Uterus (tissue), 4 donors: ENCODE measurements around the gene POLRMT. TPM values are rescaled to one million over a fixed set of nuclear protein-coding genes. Genes with fewer than 3 reads are reported as not detected.

Experiments used
- DNase-seq, 2 donors: peaks; one replicate each; pipeline ENCODE4 v3.0.0-alpha.2; 2019 to 2020
- H3K27ac ChIP-seq, 2 donors: fragments of 200-600 bp; sonication (generic); 1 replicate in 1 of 2; 2 replicates in 1 of 2; pipeline ENCODE4 v1.5.1; 2016 to 2018
- H3K27me3 ChIP-seq, 2 donors: fragments of 200-600 bp; sonication (generic); one replicate each; pipeline ENCODE4 v1.5.1; 2018 to 2019; ENCODE audit warnings: control low read depth in 1 of 2
- H3K36me3 ChIP-seq, 2 donors: fragments of 200-600 bp; sonication (generic); one replicate each; pipeline ENCODE4 v1.5.1; 2019; ENCODE audit warnings: control low read depth in 1 of 2
- H3K4me1 ChIP-seq, 2 donors: fragments of 200-600 bp; sonication (generic); one replicate each; pipeline ENCODE4 v1.5.1; 2018 to 2019; ENCODE audit warnings: control low read depth in 1 of 2
- H3K4me3 ChIP-seq, 2 donors: fragments of 200-600 bp; sonication (generic); 1 replicate in 1 of 2; 2 replicates in 1 of 2; pipeline ENCODE4 v1.5.1; 2018 to 2019; ENCODE audit warnings: mild to moderate bottlenecking in 1 of 2
- H3K9me3 ChIP-seq, 2 donors: fragments of 200-600 bp; sonication (generic); one replicate each; pipeline ENCODE4 v1.5.1; 2019; ENCODE audit warnings: control low read depth in 1 of 2
- CTCF ChIP-seq, 4 experiments: fragments of 200-600 bp in 2 of 4; fragments of 450-650 bp in 2 of 4; sonication (generic) in 2 of 4; IDR thresholded peaks; one replicate each; pipeline ENCODE4 v1.5.1; 2016 to 2019; ENCODE audit warnings: antibody characterized with exemption in 4 of 4, mild to moderate bottlenecking in 2 of 4, moderate library complexity in 1 of 4
- POLR2A ChIP-seq, 2 donors: fragments of 450-650 bp; IDR thresholded peaks; one replicate each; pipeline ENCODE4 v1.6.1; 2016; ENCODE audit warnings: antibody characterized with exemption in 2 of 2, mild to moderate bottlenecking in 1 of 2, moderate library complexity in 1 of 2
- intact Hi-C: fragments of 100-400 bp; cut with DNase I; formaldehyde crosslinking; loops from one replicate; pipeline ENCODE4 v1.15.1; 2023; ENCODE audit warnings: low total_unique reads
- total RNA-seq, 4 donors: library from RNA; depleted of rRNA in 3 of 4; stranded (reverse); fragments of >200 nt in 3 of 4; gene quantifications; one replicate each; pipeline versions ENCODE4 v1.1.0 to v1.2.4, GENCODE V29; 2014 to 2023
- donor health status: DM: yes; HTN: yes; CAD: no.

The POLRMT gene
- total RNA-seq, 4 donors from 2014 or later = 10.5 to 42.0 (median 24.1) TPM

GRCh38 chr19:644363-644762, 11.0 kb upstream of the POLRMT start:
- Histone ChIP-seq H3K36me3 (no peaks in the 10 kb centered on the region), H3K4me3 (no peak overlapping the region), H3K27ac (no peak overlapping the region), H3K9me3 (no peaks in the 10 kb centered on the region), H3K27me3 (no peaks in the 10 kb centered on the region), H3K4me1 (peaks cover 0 to 6% of the 10 kb centered on the region in 2 donors)
- intact Hi-C loops = no loop called here
- no peak for DNase-seq
- TF ChIP-seq POLR2A (IDR thresholded peaks at IDR 0.05) (no peak), CTCF (IDR thresholded peaks at IDR 0.05) (no peak)

- Histone ChIP-seq H3K4me3 (no peak overlapping the region), H3K4me1 (peaks cover 0 to 12% of the 10 kb centered on the region in 2 donors), H3K27ac (no peak overlapping the region), H3K36me3 (no peaks in the 10 kb centered on the region), H3K27me3 (no peaks in the 10 kb centered on the region), H3K9me3 (no peaks in the 10 kb centered on the region)
- TF ChIP-seq CTCF (IDR thresholded peaks at IDR 0.05) = no peak
- no peak for TF ChIP-seq POLR2A (IDR thresholded peaks at IDR 0.05)
- intact Hi-C loops = no loop called here
- DNase-seq = no peak
Observed at GRCh38 chr19:643736-644135, 10.4 kb upstream of the POLRMT start.

GRCh38 chr19:642767-643727, 9.7 kb upstream of the POLRMT start:
- intact Hi-C loops = no loop called here
- no peaks in the 10 kb centered on the region for H3K27me3 ChIP-seq
- DNase-seq = no peak

GRCh38 chr19:641702-642101, 8.4 kb upstream of the POLRMT start:
- H3K27ac ChIP-seq = no peak overlapping the region
- no peaks in the 10 kb centered on the region for H3K27me3 ChIP-seq
- TF ChIP-seq CTCF (IDR thresholded peaks at IDR 0.05) (no peak), POLR2A (IDR thresholded peaks at IDR 0.05) (no peak)
- H3K4me3 ChIP-seq = no peak overlapping the region
- H3K36me3 ChIP-seq = no peaks in the 10 kb centered on the region
- intact Hi-C loops = no loop called here
- no peaks in the 10 kb centered on the region for H3K9me3 ChIP-seq
- peaks cover 0 to 15% of the 10 kb centered on the region in 2 donors for H3K4me1 ChIP-seq
- no peak for DNase-seq

More at GRCh38 chr19:642767-643727, 9.7 kb upstream of the POLRMT start:
- peaks cover 0 to 15% of the 10 kb centered on the region in 2 donors for H3K4me1 ChIP-seq
- no peaks in the 10 kb centered on the region for H3K36me3 ChIP-seq
- no peaks in the 10 kb centered on the region for H3K9me3 ChIP-seq
- TF ChIP-seq POLR2A (IDR thresholded peaks at IDR 0.05) = no peak
- TF ChIP-seq CTCF (IDR thresholded peaks at IDR 0.05) = no peak
- H3K27ac ChIP-seq = peak overlapping the region in 1 of 2 donors; percentile 29
- no peak overlapping the region for H3K4me3 ChIP-seq

- DNase-seq = no peak
- no peaks in the 10 kb centered on the region for H3K36me3 ChIP-seq
- intact Hi-C loops = no loop called here
- H3K27me3 ChIP-seq = no peaks in the 10 kb centered on the region
- H3K4me1 ChIP-seq = peaks cover 0 to 15% of the 10 kb centered on the region in 2 donors
- no peak overlapping the region for H3K4me3 ChIP-seq
- H3K9me3 ChIP-seq = no peaks in the 10 kb centered on the region
- H3K27ac ChIP-seq = peak overlapping the region in 1 of 2 donors; percentile 64
- TF ChIP-seq POLR2A (IDR thresholded peaks at IDR 0.05) = no peak
- no peak for TF ChIP-seq CTCF (IDR thresholded peaks at IDR 0.05)
Observed at GRCh38 chr19:640606-641189, 7.4 kb upstream of the POLRMT start.
